K562 (cell line): ENCODE measurements around the gene KCNT1. TPM values are rescaled to one million over a fixed set of nuclear protein-coding genes. Genes with fewer than 3 reads are reported as not detected.

Experiments used
- ATAC-seq: fragments of 200-7000 bp; cut with Tn5 transposase; 3 replicates; pipeline ENCODE4 v1.9.1; 2020; ENCODE audit warnings: moderate library complexity
- BruUV-seq: library from RNA; stranded (reverse); fragments of 400-500 nt; replicated peaks from 2 replicates; lab custom pipeline; 2021; lab: Mats Ljungman, UMichigan
- CTCF ChIA-PET: fragments of 300-600 bp; formaldehyde crosslinking; extraction: SDS; loops from one replicate; lab custom pipeline; 2021; ENCODE audit warnings: low intra/inter-chr PET ratio; lab: Yijun Ruan, JAX
- POLR2A ChIA-PET: fragments of 300-600, 350-650 bp; sonication (Branson Sonifier 250); formaldehyde crosslinking; extraction: SDS; loops from one replicate; lab custom pipeline; 2021; ENCODE audit warnings: antibody characterized with exemption, inconsistent platforms; lab: Yijun Ruan, JAX
- DNase-seq, 4 experiments: peaks; one replicate each; pipeline versions ENCODE4 v3.0.0 to v3.0.0-alpha.2; 2011 to 2018; ENCODE audit warnings: low spot score in 3 of 4, mixed read lengths in 3 of 4; ENCODE audit errors: extremely low read depth in 1 of 4
- FAIRE-seq: peaks from 2 replicates; lab custom pipeline; 2011; peaks lifted over from hg19 to GRCh38; lab: Jason Lieb, UNC
- H2AFZ ChIP-seq: 2 replicates; pipeline ENCODE4 v1.6.0; 2011; ENCODE audit warnings: low read depth, low read length, control low read depth, inconsistent platforms
- H3K27ac ChIP-seq: fragments of 200-600 bp; 3 replicates; pipeline ENCODE4 v1.8.0; 2011; ENCODE audit warnings: low read depth, mild to moderate bottlenecking, control low read depth, inconsistent platforms, low read length, moderate library complexity, mixed read lengths; ENCODE audit errors: extremely low read depth
- H3K27me3 ChIP-seq, 2 experiments: fragments of 300-600 bp in 1 of 2; 2 replicates in 1 of 2; 3 replicates in 1 of 2; pipeline versions ENCODE4 v1.6.0 to v1.8.0; 2011; ENCODE audit warnings: inconsistent platforms in 2 of 2, low read length in 2 of 2, mild to moderate bottlenecking in 1 of 2, mixed read lengths in 1 of 2, moderate library complexity in 1 of 2; ENCODE audit not compliant: control insufficient read depth in 2 of 2, insufficient read depth in 2 of 2
- H3K36me3 ChIP-seq: fragments of 300-600 bp; 3 replicates; pipeline ENCODE4 v1.8.0; 2011; ENCODE audit warnings: mild to moderate bottlenecking, low read length, inconsistent platforms; ENCODE audit not compliant: control insufficient read depth, insufficient read depth
- H3K4me1 ChIP-seq, 2 experiments: fragments of 200-600 bp in 1 of 2; replicated peaks in 1 of 2; 2 replicates in 1 of 2; 3 replicates in 1 of 2; pipeline versions ENCODE4 v1.5.1 to v1.8.0; 2011; ENCODE audit warnings: inconsistent platforms in 2 of 2, low read length in 2 of 2, mild to moderate bottlenecking in 1 of 2, mixed read lengths in 1 of 2, moderate library complexity in 1 of 2; ENCODE audit not compliant: control insufficient read depth in 2 of 2, insufficient read depth in 2 of 2
- H3K4me2 ChIP-seq: 2 replicates; pipeline ENCODE4 v1.6.1; 2011; ENCODE audit warnings: low read length, control low read depth, inconsistent platforms, mixed read lengths; ENCODE audit not compliant: insufficient read depth
- H3K4me3 ChIP-seq: fragments of 200-600 bp; sonication (generic), shearing (Covaris generic); 2 replicates; pipeline ENCODE4 v1.5.1; 2016; ENCODE audit warnings: control low read depth, inconsistent platforms
- H3K79me2 ChIP-seq: fragments of 200-600 bp; 3 replicates; pipeline ENCODE4 v1.8.0; 2011; ENCODE audit warnings: low read length, inconsistent platforms; ENCODE audit not compliant: control insufficient read depth, insufficient read depth
- H3K9ac ChIP-seq, 2 experiments: 2 replicates each; pipeline versions ENCODE4 v1.6.0 to v1.6.1; 2011; ENCODE audit warnings: low read depth in 2 of 2, low read length in 2 of 2, control low read depth in 1 of 2, inconsistent platforms in 1 of 2, mild to moderate bottlenecking in 1 of 2, mixed read lengths in 1 of 2; ENCODE audit not compliant: insufficient read depth in 1 of 2
- H3K9me1 ChIP-seq: one replicate; pipeline ENCODE4 v1.6.0; 2011; ENCODE audit warnings: inconsistent platforms, mild to moderate bottlenecking, low read length, moderate library complexity; ENCODE audit not compliant: control insufficient read depth, insufficient read depth
- H3K9me3 ChIP-seq: replicated peaks from 2 replicates; pipeline ENCODE4 v1.5.1; 2011; ENCODE audit warnings: low read depth, low read length, inconsistent platforms; ENCODE audit not compliant: control insufficient read depth, insufficient read depth
- H4K20me1 ChIP-seq: replicated peaks from 2 replicates; pipeline ENCODE4 v1.6.1; 2011; ENCODE audit warnings: low read length, inconsistent platforms, mixed read lengths; ENCODE audit not compliant: control insufficient read depth, insufficient read depth
- EHMT2 ChIP-seq: fragments of 450-650 bp; IDR thresholded peaks from 2 replicates; pipeline ENCODE4 v1.6.1; 2018; ENCODE audit warnings: antibody characterized with exemption
- NR2C2 ChIP-seq, 2 experiments: fragments of 200-800 bp in 1 of 2; sonication (Bioruptor generic) in 1 of 2; sonication (generic) in 1 of 2; formaldehyde crosslinking in 1 of 2; IDR thresholded peaks; 2 replicates each; pipeline versions ENCODE4 v1.6.1 to v1.8.0; 2016 to 2022; ENCODE audit warnings: mild to moderate bottlenecking in 1 of 2, missing compliant biosample characterization in 1 of 2, missing genetic modification characterization in 1 of 2, missing genetic modification reagents in 1 of 2
- ZBED1 ChIP-seq: IDR thresholded peaks from 2 replicates; pipeline ENCODE4 v1.6.1; 2014
- ZNF143 ChIP-seq: sonication (generic); formaldehyde crosslinking; IDR thresholded peaks from 2 replicates; pipeline ENCODE4 v1.9.0; 2022; ENCODE audit warnings: mild to moderate bottlenecking, missing genetic modification reagents
- ZNF280B ChIP-seq: fragments of 250-450 bp; sonication (Bioruptor Pico); IDR thresholded peaks from 2 replicates; pipeline ENCODE4 v1.5.1; 2021; ENCODE audit warnings: mild to moderate bottlenecking
- WGBS: fragments of 100-300 bp; shearing (Covaris generic); methylation state at CpG from one replicate; pipeline ENCODE4 v1.1.6; 2016; ENCODE audit warnings: low coverage, mixed read lengths; ENCODE audit not compliant: insufficient coverage; ENCODE audit errors: missing lambda C conversion rate; 5-methylcytosine and 5-hydroxymethylcytosine counted together
- in situ Hi-C: fragments of 300-500 bp; cut with MboI; formaldehyde crosslinking; loops from 4 replicates; pipeline ENCODE4 v1.15.0; 2018; ENCODE audit warnings: inconsistent platforms, mixed read lengths
- intact Hi-C: fragments of 100-400 bp; cut with micrococcal nuclease; formaldehyde crosslinking; loops from 2 replicates; pipeline ENCODE4 v1.14.2; 2022
- polyA plus RNA-seq, 8 experiments: library from polyadenylated mRNA; depleted of rRNA in 4 of 8; stranded (reverse) in 5 of 8; unstranded in 3 of 8; fragments of >200 nt; fragmentation: Nextera tagmentation in 2 of 8; fragmentation: Illumina TruSeq in 1 of 8; extraction: Ambion mirVana in 2 of 8; extraction: Trizol in 1 of 8; gene quantifications; 2 replicates each; pipeline versions ENCODE4 v1.2.1 to v1.2.3, GENCODE V29; 2011 to 2014; ENCODE audit warnings: inconsistent platforms in 1 of 8, missing spikeins in 1 of 8
- total RNA-seq, 7 experiments: library from RNA; depleted of rRNA in 6 of 7; stranded (reverse); fragments of >200 nt in 6 of 7; fragmentation: Illumina TruSeq in 2 of 7; extraction: Trizol in 2 of 7; gene quantifications; 2 replicates each; pipeline versions ENCODE4 v1.2.1 to v1.2.3, GENCODE V29; 2011 to 2021; ENCODE audit warnings: low replicate concordance in 1 of 7

The KCNT1 gene
- total and polyA plus RNA-seq, 9 of the 15 experiments (the other 6 are each of a cell fraction or from before 2014, with no cell fraction given): 0.05 TPM; not detected in 8

- no peak overlapping the region for H3K4me3 ChIP-seq
- H4K20me1 ChIP-seq: peaks cover 4% of the 10 kb centered on the region; the same call in 1 of the 2 replicates
- H3K4me1 ChIP-seq: peaks cover 0 to 28% of the 10 kb centered on the region in 2 experiments; a peak in 1 of 5 replicates
- H3K4me2 ChIP-seq: no peak overlapping the region
- WGBS: 2% methylated on average over 15 of the region's 16 CpGs
- DNase-seq: no peak
- ChIA-PET POLR2A (no interaction called here), CTCF (no interaction called here)
- no peaks in the 10 kb centered on the region for H3K79me2 ChIP-seq
- H2AFZ ChIP-seq: no peak overlapping the region
- no TSS peak for BruUV-seq
- H3K9me1 ChIP-seq: no peaks in the 10 kb centered on the region
- TF ChIP-seq EHMT2 (no peak), ZNF143 (CRISPR knock-in tag) (no peak), ZBED1 (no peak), NR2C2 (CRISPR knock-in tag; IDR thresholded peaks at IDR 0.05) (no peak), NR2C2 (tag; IDR thresholded peaks at IDR 0.05) (no peak), ZNF280B (CRISPR knock-in tag) (no peak)
- no peaks in the 10 kb centered on the region for H3K36me3 ChIP-seq
- FAIRE-seq: no peak
- no peak overlapping the region for H3K27ac ChIP-seq
- H3K9ac ChIP-seq: no peak overlapping the region
- peaks cover 14 to 58% of the 10 kb centered on the region in 2 experiments; a peak in 3 of 5 replicates for H3K27me3 ChIP-seq
- in situ Hi-C loops (no loop called here), intact Hi-C loops (no loop called here)
- H3K9me3 ChIP-seq: no peaks in the 10 kb centered on the region
- ATAC-seq: no peak
Measured at GRCh38 chr9:135748676-135749075, 46.7 kb downstream of the KCNT1 start.
